Esophagus muscularis mucosa (tissue), 4 donors: ENCODE data around the gene SREBF1. TPM values are rescaled to one million over a fixed set of nuclear protein-coding genes. Genes with fewer than 3 reads are reported as not detected.

Source experiments
- DNase-seq: peaks from one replicate; pipeline ENCODE4 v3.0.0-alpha.2; 2017; ENCODE audit errors: extremely low spot score
- H3K27ac ChIP-seq, 4 donors: fragments of 200-600 bp; sonication (generic); replicated peaks in 1 of 4; 1 replicate in 3 of 4; 2 replicates in 1 of 4; pipeline ENCODE4 v1.5.1; 2016 to 2019; ENCODE audit warnings: mild to moderate bottlenecking in 1 of 4
- H3K27me3 ChIP-seq, 4 donors: fragments of 200-600 bp; sonication (generic); one replicate each; pipeline versions ENCODE4 v1.5.1 to v1.6.0; 2016 to 2019
- H3K36me3 ChIP-seq, 4 donors: fragments of 200-600 bp; sonication (generic); one replicate each; pipeline ENCODE4 v1.5.1; 2016 to 2019
- H3K4me1 ChIP-seq, 4 donors: fragments of 200-600 bp; sonication (generic); one replicate each; pipeline ENCODE4 v1.5.1; 2016 to 2019
- H3K4me3 ChIP-seq, 4 donors: fragments of 200-600 bp; sonication (generic); 1 replicate in 2 of 4; 2 replicates in 2 of 4; pipeline ENCODE4 v1.5.1; 2016 to 2019; ENCODE audit warnings: mild to moderate bottlenecking in 4 of 4, moderate library complexity in 1 of 4
- H3K9me3 ChIP-seq, 4 donors: fragments of 200-600 bp; sonication (generic); 1 replicate in 3 of 4; 2 replicates in 1 of 4; pipeline ENCODE4 v1.5.1; 2016 to 2019
- CTCF ChIP-seq, 3 experiments: fragments of 200-600 bp in 2 of 3; fragments of 450-650 bp in 1 of 3; sonication (generic) in 2 of 3; IDR thresholded peaks; one replicate each; pipeline ENCODE4 v1.5.1; 2017 to 2019; ENCODE audit warnings: antibody characterized with exemption in 3 of 3, mild to moderate bottlenecking in 2 of 3, moderate library complexity in 1 of 3
- EP300 ChIP-seq: sonication (generic); formaldehyde crosslinking; IDR thresholded peaks from one replicate; pipeline ENCODE4 v1.6.1; 2017; ENCODE audit warnings: antibody characterized with exemption
- POLR2A ChIP-seq: fragments of 450-650 bp; IDR thresholded peaks from one replicate; pipeline ENCODE4 v1.6.1; 2017; ENCODE audit warnings: antibody characterized with exemption, moderate library complexity, mild to moderate bottlenecking, low read depth
- POLR2AphosphoS5 ChIP-seq, 2 donors: sonication (generic); formaldehyde crosslinking; IDR thresholded peaks; one replicate each; pipeline ENCODE4 v1.6.1; 2017; ENCODE audit warnings: antibody characterized with exemption in 2 of 2
- WGBS: methylation state at CpG from one replicate; pipeline ENCODE4 v1.1.5; 2018; 5-methylcytosine and 5-hydroxymethylcytosine counted together
- intact Hi-C: fragments of 100-400 bp; cut with DNase I; formaldehyde crosslinking; loops from one replicate; pipeline ENCODE4 v1.15.1; 2023
- total RNA-seq, 4 donors: library from RNA; depleted of rRNA; stranded (reverse); fragments of >200 nt; gene quantifications; one replicate each; pipeline versions ENCODE4 v1.1.0 to v1.2.1, GENCODE V29; 2016

Gene SREBF1
- total RNA-seq, 4 donors from 2014 or later: 28.1 to 62.6 (median 39.7) TPM

- no peak overlapping the region for H3K4me3 ChIP-seq
- peaks cover 4 to 57% (median 46%) of the 10 kb centered on the region in 4 donors for H3K36me3 ChIP-seq
- intact Hi-C loops: no loop called here
- no peaks in the 10 kb centered on the region for H3K27me3 ChIP-seq
- no peaks in the 10 kb centered on the region for H3K9me3 ChIP-seq
- 85% methylated on average over 4 of the region's 4 CpGs for WGBS
- TF ChIP-seq CTCF (IDR thresholded peaks at IDR 0.05): no peak
- TF ChIP-seq POLR2AphosphoS5 (IDR thresholded peaks at IDR 0.05): no peak
- TF ChIP-seq EP300: no peak
- TF ChIP-seq POLR2A: no peak
- H3K27ac ChIP-seq: no peak overlapping the region
- DNase-seq: no peak
- H3K4me1 ChIP-seq: peaks cover 24 to 31% (median 28%) of the 10 kb centered on the region in 4 donors
Observed at GRCh38 chr17:17806035-17806434, 30.8 kb downstream of the SREBF1 start.

GRCh38 chr17:17805575-17805974 is 31.2 kb downstream of the SREBF1 start:
- Histone ChIP-seq H3K4me3 (no peak overlapping the region), H3K27ac (no peak overlapping the region), H3K9me3 (no peaks in the 10 kb centered on the region), H3K36me3 (peaks cover 0 to 53% (median 42%) of the 10 kb centered on the region in 4 donors), H3K27me3 (no peaks in the 10 kb centered on the region), H3K4me1 (peaks cover 19 to 31% (median 23%) of the 10 kb centered on the region in 4 donors)
- no peak for TF ChIP-seq POLR2AphosphoS5 (IDR thresholded peaks at IDR 0.05)
- no peak for TF ChIP-seq EP300
- no peak for TF ChIP-seq POLR2A
- TF ChIP-seq CTCF (IDR thresholded peaks at IDR 0.05): no peak
- WGBS: 70% methylated on average over 7 of the region's 9 CpGs
- no peak for DNase-seq
- intact Hi-C loops: no loop called here

- Histone ChIP-seq H3K27ac (no peak overlapping the region), H3K36me3 (peaks cover 0 to 58% (median 39%) of the 10 kb centered on the region in 4 donors)
Observed at GRCh38 chr17:17804007-17804406, 32.8 kb downstream of the SREBF1 start.

GRCh38 chr17:17801800-17802481 is 34.8 kb downstream of the SREBF1 start:
- H3K4me1 ChIP-seq: peaks cover 13 to 40% (median 27%) of the 10 kb centered on the region in 4 donors
- no peaks in the 10 kb centered on the region for H3K27me3 ChIP-seq
- H3K9me3 ChIP-seq: no peaks in the 10 kb centered on the region
- H3K27ac ChIP-seq: no peak overlapping the region
- 85% methylated on average over 11 of the region's 13 CpGs for WGBS
- TF ChIP-seq POLR2AphosphoS5 (IDR thresholded peaks at IDR 0.05): no peak
- no peak overlapping the region for H3K4me3 ChIP-seq
- H3K36me3 ChIP-seq: peaks cover 0 to 70% (median 60%) of the 10 kb centered on the region in 4 donors
- intact Hi-C loops: no loop called here
- no peak for DNase-seq

More at GRCh38 chr17:17804007-17804406, 32.8 kb downstream of the SREBF1 start:
- H3K9me3 ChIP-seq: no peaks in the 10 kb centered on the region
- TF ChIP-seq POLR2AphosphoS5 (IDR thresholded peaks at IDR 0.05) (no peak), POLR2A (no peak), EP300 (no peak), CTCF (IDR thresholded peaks at IDR 0.05) (no peak)
- WGBS: 91% methylated on average over 3 of the region's 3 CpGs
- no peaks in the 10 kb centered on the region for H3K27me3 ChIP-seq
- H3K4me1 ChIP-seq: peaks cover 13 to 31% (median 22%) of the 10 kb centered on the region in 4 donors
- intact Hi-C loops: no loop called here
- DNase-seq: no peak
- no peak overlapping the region for H3K4me3 ChIP-seq

GRCh38 chr17:17800504-17801021 is 36.2 kb downstream of the SREBF1 start:
- H3K27me3 ChIP-seq: no peaks in the 10 kb centered on the region
- no peak for DNase-seq
- intact Hi-C loops: no loop called here
- H3K9me3 ChIP-seq: no peaks in the 10 kb centered on the region
- peaks cover 2 to 77% (median 64%) of the 10 kb centered on the region in 4 donors for H3K36me3 ChIP-seq
- no peak overlapping the region for H3K27ac ChIP-seq
- no peak overlapping the region for H3K4me3 ChIP-seq
- 80% methylated on average over 1 of the region's 12 CpGs for WGBS
- no peak for TF ChIP-seq EP300
- TF ChIP-seq CTCF (IDR thresholded peaks at IDR 0.05): no peak
- TF ChIP-seq POLR2A: no peak
- no peak for TF ChIP-seq POLR2AphosphoS5 (IDR thresholded peaks at IDR 0.05)
- H3K4me1 ChIP-seq: peaks cover 8 to 40% (median 25%) of the 10 kb centered on the region in 4 donors
